ENCODE results near the gene PRXL2B. TPM values are rescaled to one million over a fixed set of nuclear protein-coding genes. Genes with fewer than 3 reads are reported as not detected.
"Not testable (repeated sequence)": the region's sequence is repeated elsewhere in the genome, so short reads cannot be mapped to it uniquely, and the experiment has no call there.

PRXL2B gene
- total RNA-seq, 3 donors from 2014 or later, result 33.8 to 42.3 (median 40.8) TPM

DNA sequence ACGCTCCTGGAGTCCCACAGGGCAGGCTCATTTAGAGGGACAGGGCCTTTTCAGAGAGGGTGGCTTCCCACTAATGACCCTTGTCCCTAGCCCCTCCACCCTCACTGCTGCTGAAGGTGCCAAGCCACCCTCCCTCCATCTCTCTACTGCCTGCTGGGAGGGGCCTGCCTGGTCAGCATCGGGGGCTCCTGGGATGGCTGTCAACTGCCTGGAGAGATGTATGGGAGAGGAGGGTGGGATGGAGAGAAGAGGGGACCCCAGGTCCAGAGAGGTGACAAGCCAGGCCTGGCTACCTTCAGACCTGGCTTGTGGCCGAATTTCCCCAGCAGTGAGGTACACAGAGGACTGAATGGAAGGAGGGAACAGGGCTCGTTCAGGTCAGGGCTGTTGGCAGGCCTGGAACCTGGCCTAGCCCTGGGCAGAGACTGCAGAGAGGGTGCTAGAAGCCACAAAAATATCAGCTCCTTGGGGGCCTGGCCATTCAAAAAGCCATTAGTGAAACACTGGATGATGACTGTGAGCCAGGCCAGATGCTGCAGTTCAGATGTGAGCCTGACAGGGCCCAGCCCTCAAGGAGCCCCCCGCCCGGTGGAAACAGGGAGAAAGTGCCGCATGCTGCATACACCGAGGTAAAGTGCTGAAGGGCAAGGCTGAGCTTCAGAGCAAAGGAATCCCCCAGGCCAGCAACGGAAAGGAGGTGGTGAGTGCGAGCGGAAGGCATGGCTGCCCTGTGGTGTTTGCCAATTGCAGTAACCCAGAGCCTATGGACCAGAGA is 26.2 kb downstream of the PRXL2B start:
- H3K4me3 Mint-ChIP-seq, result no peak overlapping the region

DNA sequence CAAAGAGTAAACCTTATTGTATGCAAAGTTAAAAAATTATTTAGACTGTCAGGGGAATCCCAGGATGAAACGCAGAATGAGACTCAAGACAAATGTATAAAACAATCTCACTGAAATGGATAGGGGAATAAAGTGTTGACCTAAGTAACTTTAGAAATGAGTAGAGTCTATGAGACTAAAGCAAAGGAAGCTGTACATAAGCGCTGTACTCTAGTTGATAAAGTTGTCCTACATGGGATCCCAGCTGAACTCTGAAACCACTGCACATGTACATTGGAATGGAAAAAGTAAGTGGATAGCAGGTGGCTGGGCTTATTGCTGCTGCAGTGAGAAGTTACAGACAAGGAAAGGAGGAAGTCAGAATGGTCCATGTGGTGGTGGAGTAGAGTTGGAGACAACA is 27.6 kb downstream of the PRXL2B start:
- H3K4me1 Mint-ChIP-seq (ENCODE audit: low read depth), result no peaks in the 10 kb centered on the region
- H3K9me3 Mint-ChIP-seq, result peaks cover 21% of the 10 kb centered on the region
- no peak for ATAC-seq
- no peaks in the 10 kb centered on the region for H3K36me3 Mint-ChIP-seq (ENCODE audit: insufficient read depth)
- DNase-seq, result no peak
- H3K4me3 Mint-ChIP-seq, result no peak overlapping the region
- peaks cover 10% of the 10 kb centered on the region for H3K27me3 Mint-ChIP-seq (ENCODE audit: low read depth)

More for the DNA sequence above, 26.2 kb downstream of the PRXL2B start:
- peaks cover 10% of the 10 kb centered on the region for H3K27me3 Mint-ChIP-seq (ENCODE audit: low read depth)
- DNase-seq (peak; percentile 4), ATAC-seq (no peak)
- H3K36me3 Mint-ChIP-seq (ENCODE audit: insufficient read depth), result no peaks in the 10 kb centered on the region
- H3K4me1 Mint-ChIP-seq (ENCODE audit: low read depth), result no peaks in the 10 kb centered on the region
- peaks cover 21% of the 10 kb centered on the region for H3K9me3 Mint-ChIP-seq

DNA sequence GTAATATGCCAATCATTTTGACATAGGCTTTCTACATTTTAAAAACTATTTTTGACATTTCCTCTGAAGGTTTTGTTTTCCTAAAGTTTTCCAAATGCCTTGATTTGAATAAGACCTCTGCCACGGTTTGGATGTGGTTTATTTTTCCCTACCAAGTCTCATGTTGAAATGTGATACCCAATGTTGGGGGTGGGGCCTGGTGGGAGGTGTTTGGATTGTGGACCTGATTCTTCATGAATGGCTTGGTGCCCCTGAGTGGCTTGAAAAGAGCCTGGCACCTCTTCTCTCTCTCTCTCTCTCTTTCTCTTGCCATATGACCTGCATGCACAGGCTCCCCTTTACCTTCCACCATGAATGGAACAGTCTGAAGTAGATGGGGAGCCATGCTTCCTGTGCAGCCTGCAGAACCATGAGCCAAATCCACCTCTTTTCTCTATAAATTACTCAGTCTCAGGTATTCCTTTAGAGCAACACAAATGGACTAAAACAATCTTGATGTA is 31.4 kb downstream of the PRXL2B start:
- Mint-ChIP-seq H3K9me3 (peaks cover 28% of the 10 kb centered on the region), H3K27me3 (ENCODE audit: low read depth) (peaks cover 9% of the 10 kb centered on the region), H3K4me1 (ENCODE audit: low read depth) (peaks cover 5% of the 10 kb centered on the region), H3K4me3 (no peak overlapping the region), H3K36me3 (ENCODE audit: insufficient read depth) (peaks cover 5% of the 10 kb centered on the region)
- DNase-seq (no peak), ATAC-seq (no peak)

DNA sequence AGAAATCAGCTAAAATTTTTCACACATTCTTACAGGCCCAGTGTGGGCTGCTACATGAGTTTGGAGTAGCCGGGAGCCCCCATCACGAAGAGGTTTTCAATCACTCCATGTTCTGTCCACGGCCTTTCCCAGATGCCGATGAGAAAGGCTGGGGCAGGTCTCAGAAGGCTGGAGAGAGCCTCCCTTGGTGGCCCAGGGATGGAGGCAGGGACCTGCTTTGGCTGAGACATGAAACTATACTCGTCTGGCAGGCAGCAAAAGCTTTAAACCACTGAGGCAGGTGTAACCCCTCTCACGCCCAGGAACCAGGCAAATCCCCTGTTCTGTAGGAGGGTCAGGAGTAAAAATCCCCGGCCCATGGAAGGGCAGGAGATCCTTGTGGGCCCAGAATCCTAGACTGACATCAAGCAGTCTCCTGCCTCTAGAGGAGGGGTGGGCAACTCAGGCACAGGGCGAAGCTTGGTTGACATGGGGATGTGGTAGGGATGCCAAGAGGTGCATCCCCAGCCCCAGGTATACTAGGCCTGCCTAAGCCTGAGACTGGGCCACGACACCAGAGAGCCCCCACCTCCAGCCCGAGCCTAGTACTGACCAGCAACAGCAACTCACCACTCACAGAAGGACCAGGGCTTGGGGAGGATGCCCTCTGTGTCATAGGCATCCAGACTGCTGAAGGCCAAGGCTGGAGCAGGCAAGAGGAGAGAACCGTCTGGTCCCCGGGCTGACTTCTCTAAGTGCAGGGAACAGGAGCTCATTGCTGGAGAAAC is 37.2 kb downstream of the PRXL2B start:
- DNase-seq (no peak), ATAC-seq (no peak)
- H3K9me3 Mint-ChIP-seq, result peaks cover 6% of the 10 kb centered on the region
- H3K27me3 Mint-ChIP-seq (ENCODE audit: low read depth), result peaks cover 38% of the 10 kb centered on the region
- no peak overlapping the region for H3K4me3 Mint-ChIP-seq
- peaks cover 5% of the 10 kb centered on the region for H3K36me3 Mint-ChIP-seq (ENCODE audit: insufficient read depth)
- peaks cover 8% of the 10 kb centered on the region for H3K4me1 Mint-ChIP-seq (ENCODE audit: low read depth)

DNA sequence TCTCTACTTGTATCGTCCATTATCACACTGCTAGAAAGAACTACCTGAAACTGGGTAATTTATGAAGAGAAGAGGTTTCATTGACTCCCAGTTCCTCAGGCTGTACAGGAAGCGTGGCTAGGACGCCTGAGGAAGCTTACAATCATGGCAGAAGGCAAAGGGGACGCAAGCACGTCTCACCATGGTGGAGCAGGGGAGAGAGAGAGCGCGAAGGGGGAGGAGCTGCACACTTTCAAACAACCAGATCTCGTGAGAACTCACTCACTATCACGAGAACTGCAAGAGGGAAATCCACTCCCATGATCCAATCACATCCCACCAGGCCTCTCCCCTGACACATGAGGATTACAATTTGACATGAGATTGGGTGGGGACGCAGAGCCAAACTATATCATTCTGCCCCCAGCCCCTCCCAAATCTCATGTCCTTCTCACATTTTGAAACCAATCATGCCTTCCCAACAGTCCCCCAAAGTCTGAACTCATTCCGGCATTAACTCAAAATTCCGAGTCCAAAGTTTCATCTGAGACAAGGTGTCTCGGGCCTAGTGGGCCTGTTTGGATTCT is 38.2 kb downstream of the PRXL2B start:
- Mint-ChIP-seq H3K4me3 (no peak overlapping the region), H3K4me1 (ENCODE audit: low read depth) (peaks cover 10% of the 10 kb centered on the region), H3K27me3 (ENCODE audit: low read depth) (peaks cover 42% of the 10 kb centered on the region), H3K9me3 (peaks cover 3% of the 10 kb centered on the region), H3K36me3 (ENCODE audit: insufficient read depth) (peaks cover 2% of the 10 kb centered on the region)
- ATAC-seq, result no peak
- no peak for DNase-seq

DNA sequence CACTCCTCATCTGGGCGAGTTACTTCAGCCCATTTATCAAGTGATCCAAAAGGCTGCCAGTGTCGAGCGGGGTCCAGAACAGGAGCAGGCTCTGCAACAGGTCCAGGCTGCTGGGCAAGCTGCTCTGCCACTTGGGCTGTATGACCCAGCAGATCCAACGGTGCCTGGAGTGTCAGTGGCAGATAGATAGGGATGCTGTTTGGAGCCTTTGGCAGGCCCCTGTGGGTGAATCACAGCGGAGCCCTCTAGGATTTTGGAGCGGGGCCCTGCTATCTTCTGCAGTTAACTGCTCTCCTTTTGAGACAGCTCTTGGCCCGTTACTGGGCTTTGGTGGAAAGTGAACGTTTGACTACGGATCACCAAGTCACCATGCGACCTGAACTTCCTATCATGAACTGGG is 38.7 kb downstream of the PRXL2B start:
- no peak overlapping the region for H3K4me3 Mint-ChIP-seq
- ATAC-seq (no peak), DNase-seq (no peak)
- peaks cover 47% of the 10 kb centered on the region for H3K27me3 Mint-ChIP-seq (ENCODE audit: low read depth)
- H3K4me1 Mint-ChIP-seq (ENCODE audit: low read depth), result peaks cover 10% of the 10 kb centered on the region
- H3K9me3 Mint-ChIP-seq, result no peaks in the 10 kb centered on the region
- no peaks in the 10 kb centered on the region for H3K36me3 Mint-ChIP-seq (ENCODE audit: insufficient read depth)

DNA sequence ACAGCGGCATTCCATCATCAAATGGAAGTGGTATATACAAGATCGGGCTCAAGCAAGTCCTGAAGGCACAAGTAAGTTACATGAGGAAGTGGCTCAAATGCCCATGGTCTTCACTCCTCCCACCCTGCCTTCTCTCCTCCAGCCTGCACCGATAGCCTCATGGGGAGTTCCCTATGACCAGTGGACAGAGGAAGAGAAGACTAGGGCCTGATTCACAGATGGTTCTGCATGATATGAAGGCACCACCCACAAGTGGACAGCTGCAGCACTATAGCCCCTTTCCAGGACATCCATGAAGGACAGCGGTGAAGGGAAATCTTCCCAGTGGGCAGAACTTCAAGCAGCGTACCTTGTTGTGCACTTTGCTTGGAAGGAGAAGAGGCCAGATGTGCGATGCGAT is 39.2 kb downstream of the PRXL2B start:
- H3K9me3 Mint-ChIP-seq; H3K4me3 Mint-ChIP-seq; H3K36me3 Mint-ChIP-seq (ENCODE audit: insufficient read depth); ATAC-seq; DNase-seq: not testable (repeated sequence)
- Mint-ChIP-seq H3K27me3 (ENCODE audit: low read depth) (peaks cover 51% of the 10 kb centered on the region), H3K4me1 (ENCODE audit: low read depth) (peaks cover 12% of the 10 kb centered on the region)

DNA sequence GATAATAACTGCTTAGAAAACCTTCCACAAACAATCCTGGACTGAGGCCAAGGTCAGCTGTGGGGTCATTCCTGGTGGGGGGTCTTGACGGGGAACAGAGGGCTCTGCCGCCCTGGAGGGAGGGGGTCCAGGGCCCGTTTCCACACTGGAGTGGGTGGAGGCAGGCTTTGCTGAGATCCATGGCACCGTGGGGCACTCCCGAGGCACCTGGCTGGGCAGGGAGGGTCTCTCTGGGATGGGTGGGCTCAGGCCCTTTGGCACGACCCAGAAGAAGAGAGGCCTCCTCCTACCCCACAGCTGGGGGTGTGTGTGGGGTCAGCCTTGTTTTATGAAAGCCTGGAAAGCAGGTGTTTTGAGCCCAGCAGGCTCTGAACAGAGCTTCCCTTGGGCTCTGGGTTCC is 41.2 kb downstream of the PRXL2B start:
- H3K4me3 Mint-ChIP-seq, result no peak overlapping the region
- peaks cover 9% of the 10 kb centered on the region for H3K4me1 Mint-ChIP-seq (ENCODE audit: low read depth)
- H3K9me3 Mint-ChIP-seq, result no peaks in the 10 kb centered on the region
- ATAC-seq (no peak), DNase-seq (no peak)
- no peaks in the 10 kb centered on the region for H3K36me3 Mint-ChIP-seq (ENCODE audit: insufficient read depth)
- H3K27me3 Mint-ChIP-seq (ENCODE audit: low read depth), result peaks cover 50% of the 10 kb centered on the region

DNA sequence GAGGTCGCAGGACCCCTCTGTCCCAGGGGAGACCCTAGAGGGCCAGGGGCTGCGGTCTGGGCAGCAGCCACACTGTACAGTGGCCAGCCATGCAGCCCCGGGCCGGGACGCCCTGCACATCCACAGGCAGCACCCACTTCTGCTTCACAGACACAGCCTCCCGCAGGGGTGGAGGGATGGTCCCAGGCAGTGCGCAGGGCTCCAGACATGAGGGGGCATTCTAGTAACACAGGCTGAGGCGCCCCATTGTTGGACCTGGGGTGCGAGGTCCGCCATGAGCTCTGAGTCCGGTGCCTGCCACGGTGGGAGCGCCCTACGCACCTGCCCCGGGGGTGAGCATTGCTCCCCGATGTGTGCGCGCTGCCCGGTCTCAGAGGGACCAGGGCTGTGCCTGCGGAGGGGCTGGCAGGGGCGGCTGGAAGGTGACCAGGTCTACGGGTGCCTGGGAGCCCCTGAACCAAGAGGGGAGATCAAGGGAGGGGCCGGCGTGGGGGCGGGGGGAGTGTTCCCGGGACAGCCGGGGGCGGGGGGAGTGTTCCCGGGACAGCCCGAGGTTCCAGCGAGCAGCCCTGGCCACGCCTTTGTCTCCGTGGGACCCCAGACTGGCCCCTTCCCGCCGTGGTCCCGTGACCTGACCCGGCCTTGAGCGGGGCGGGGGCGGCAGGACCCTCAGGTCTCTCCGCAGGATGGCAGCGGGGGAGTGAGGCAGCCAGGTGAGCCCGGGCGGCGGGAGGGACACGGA is 41.8 kb downstream of the PRXL2B start:
- H3K4me3 Mint-ChIP-seq, result no peak overlapping the region
- H3K36me3 Mint-ChIP-seq (ENCODE audit: insufficient read depth), result no peaks in the 10 kb centered on the region
- peaks cover 5% of the 10 kb centered on the region for H3K4me1 Mint-ChIP-seq (ENCODE audit: low read depth)
- peak; percentile 47 to 51 for ATAC-seq
- DNase-seq, result no peak
- H3K27me3 Mint-ChIP-seq (ENCODE audit: low read depth), result peaks cover 50% of the 10 kb centered on the region
- H3K9me3 Mint-ChIP-seq, result no peaks in the 10 kb centered on the region

DNA sequence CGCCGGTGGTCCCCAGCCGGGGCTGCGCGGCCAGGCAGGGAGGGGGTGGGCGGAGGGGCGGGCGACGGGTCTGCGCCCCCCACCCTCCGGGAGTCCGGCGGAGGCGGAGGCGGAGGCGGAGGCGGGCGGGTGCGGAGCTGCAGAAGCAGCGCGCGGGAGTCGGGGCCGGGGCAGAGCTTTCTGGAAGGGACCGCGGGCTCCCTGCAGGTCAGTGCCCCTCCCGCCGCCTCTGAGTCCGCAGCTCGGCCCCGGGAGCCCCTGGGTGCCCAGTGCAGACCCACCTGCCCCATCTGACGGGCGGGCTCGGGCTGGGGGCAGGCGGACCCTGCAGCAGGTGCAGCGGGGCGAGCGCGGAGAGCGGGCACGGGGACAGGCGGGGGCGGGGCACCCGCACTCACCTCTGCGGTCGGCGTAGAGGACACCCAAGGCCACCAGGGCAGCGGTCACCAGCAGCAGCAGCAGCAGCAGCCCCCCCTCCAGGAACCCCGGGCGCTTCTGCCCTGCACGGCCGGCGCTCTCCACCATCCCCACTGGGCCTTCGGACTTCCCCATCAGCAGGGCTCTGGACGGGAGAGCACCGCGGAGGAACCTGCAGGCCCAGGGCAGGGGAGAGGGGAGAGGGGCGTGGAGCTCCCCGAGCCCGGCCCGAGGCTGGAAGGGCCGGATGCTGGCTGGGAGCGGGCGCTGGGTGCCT is 42.5 kb downstream of the PRXL2B start:
- Mint-ChIP-seq H3K36me3 (ENCODE audit: insufficient read depth) (no peaks in the 10 kb centered on the region), H3K4me1 (ENCODE audit: low read depth) (peaks cover 5% of the 10 kb centered on the region), H3K27me3 (ENCODE audit: low read depth) (peaks cover 50% of the 10 kb centered on the region), H3K9me3 (no peaks in the 10 kb centered on the region), H3K4me3 (no peak overlapping the region)
- ATAC-seq (peak; percentile 27 to 32), DNase-seq (no peak)

DNA sequence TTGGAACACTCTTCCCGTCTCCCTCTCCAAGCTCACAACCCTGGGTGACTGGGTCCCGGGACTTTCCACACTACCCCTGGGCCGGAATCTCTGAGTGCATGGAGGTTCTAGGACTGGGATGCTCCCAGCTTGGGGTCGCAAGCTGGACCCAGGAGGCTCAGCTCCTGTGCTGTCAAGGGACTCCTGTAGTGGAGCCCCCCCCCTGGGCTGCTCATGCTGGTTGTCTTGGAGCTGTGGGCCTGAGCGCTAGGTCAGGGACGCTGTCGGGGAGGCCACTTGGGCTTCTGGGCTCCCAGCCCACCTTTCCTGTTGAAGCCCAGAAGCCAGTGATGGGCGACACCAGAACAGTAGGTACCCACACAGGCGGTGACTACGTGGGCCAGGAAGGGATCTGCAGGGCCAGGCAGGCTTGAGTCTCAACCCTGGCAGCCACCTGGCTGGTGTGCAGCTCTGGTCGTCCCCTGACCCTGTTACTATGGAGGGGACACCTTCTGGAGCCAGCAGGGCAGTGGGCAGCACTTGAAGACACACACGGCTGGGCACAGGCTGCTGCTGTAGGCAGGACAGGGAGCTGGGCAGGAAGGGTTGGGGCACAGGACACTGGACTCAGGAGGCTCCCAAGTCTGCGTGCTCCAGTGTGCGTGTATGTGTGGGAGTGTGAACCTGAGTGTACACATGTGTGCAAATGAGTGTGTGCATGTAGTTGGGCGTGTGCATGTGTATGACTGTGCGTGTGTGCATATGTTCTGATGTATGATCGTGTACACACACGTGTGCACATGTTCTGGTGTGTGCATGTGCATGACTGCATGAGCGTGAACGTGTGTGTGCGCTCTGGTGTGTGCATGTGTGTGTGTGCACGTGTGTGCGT is 43.3 kb downstream of the PRXL2B start:
- peaks cover 45% of the 10 kb centered on the region for H3K27me3 Mint-ChIP-seq (ENCODE audit: low read depth)
- H3K36me3 Mint-ChIP-seq (ENCODE audit: insufficient read depth), result no peaks in the 10 kb centered on the region
- H3K9me3 Mint-ChIP-seq, result no peaks in the 10 kb centered on the region
- no peak for ATAC-seq
- no peak for DNase-seq
- H3K4me3 Mint-ChIP-seq, result peak overlapping the region; percentile 24
- peaks cover 5% of the 10 kb centered on the region for H3K4me1 Mint-ChIP-seq (ENCODE audit: low read depth)

DNA sequence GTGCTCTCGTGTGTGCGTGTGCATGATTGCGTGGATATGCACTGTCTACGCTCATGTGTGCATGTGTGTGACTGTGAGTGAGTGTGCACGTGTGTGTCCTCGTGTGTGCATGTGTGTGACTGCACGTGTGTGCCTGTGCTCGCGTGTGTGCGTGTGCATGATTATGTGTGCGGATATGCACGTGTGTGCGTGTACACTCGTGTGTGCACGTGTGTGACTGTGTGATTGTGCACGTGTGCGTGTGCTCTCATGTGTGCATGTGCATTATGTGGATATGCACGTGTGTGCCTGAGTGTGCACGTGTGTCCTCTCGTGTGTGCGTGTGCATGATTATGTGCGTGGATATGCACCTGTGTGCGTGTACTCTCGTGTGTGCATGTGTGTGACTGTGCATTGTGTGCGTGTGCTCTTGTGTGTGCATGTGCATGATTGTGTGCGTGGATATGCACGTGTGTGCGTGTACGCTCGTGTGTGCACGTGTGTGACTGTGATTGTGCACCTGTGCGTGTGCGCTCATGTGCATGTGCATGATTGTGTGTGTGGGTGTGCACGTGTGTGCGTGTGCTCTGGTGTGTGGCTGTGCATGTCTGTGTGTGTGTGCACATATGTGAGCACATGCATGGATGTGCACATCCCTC is 44.0 kb downstream of the PRXL2B start:
- H3K9me3 Mint-ChIP-seq, result no peaks in the 10 kb centered on the region
- peaks cover 39% of the 10 kb centered on the region for H3K27me3 Mint-ChIP-seq (ENCODE audit: low read depth)
- H3K36me3 Mint-ChIP-seq (ENCODE audit: insufficient read depth), result no peaks in the 10 kb centered on the region
- no peak for DNase-seq
- ATAC-seq, result no peak
- no peak overlapping the region for H3K4me3 Mint-ChIP-seq
- peaks cover 5% of the 10 kb centered on the region for H3K4me1 Mint-ChIP-seq (ENCODE audit: low read depth)

Data from activated T-cell treated with anti-CD3 and anti-CD28 coated beads, Interleukin-2, amount 50 U/mL, for 4 hours (primary cell).